ENCODE results near the gene ARPP19. TPM values are rescaled to one million over a fixed set of nuclear protein-coding genes. Genes with fewer than 3 reads are reported as not detected.
A peak's percentile ranks its signal among the peaks of the same experiment; 100 is the strongest.

ARPP19 gene
- 71.7 TPM for total RNA-seq

- H3K27me3 ChIP-seq = no peaks in the 10 kb centered on the region
- no peaks in the 10 kb centered on the region for H3K36me3 ChIP-seq
- intact Hi-C loops (cut with DNase I) = loop anchor here (1.0 to 10.0 kb wide), 5 partner anchors 40 to 392 kb away; partner anchors contain the start of genes ATOSA and MYO5A
- peak in 1 of 3 experiments; percentile 21 for TF ChIP-seq CTCF (IDR thresholded peaks at IDR 0.05)
- H3K9me3 ChIP-seq = no peaks in the 10 kb centered on the region
- peak within 1 kb of the TSS; percentile 93 to 96 for H3K27ac ChIP-seq
- peak; percentile 62 to 94 for DNase-seq (ENCODE audit: low spot score in 2 of 2)
- peaks cover 3 to 17% of the 10 kb centered on the region in 2 donors for H3K4me1 ChIP-seq
- H3K4me3 ChIP-seq = peak within 1 kb of the TSS; percentile 81 to 88
Observed at GRCh38 chr15:52568601-52569585, at the start of gene ARPP19. TSS of gene ARPP19 (minus strand) at chr15:52569030. CDS start at chr15:52568892, 138 bp downstream.

- H3K36me3 ChIP-seq = peaks cover 19 to 37% of the 10 kb centered on the region in 2 donors
- H3K4me3 ChIP-seq = no peak overlapping the region
- no peak overlapping the region for H3K27ac ChIP-seq
- intact Hi-C loops (cut with DNase I) = no loop called here
- no peaks in the 10 kb centered on the region for H3K9me3 ChIP-seq
- no peak for DNase-seq (ENCODE audit: low spot score in 2 of 2)
- TF ChIP-seq CTCF (IDR thresholded peaks at IDR 0.05) = no peak
- H3K4me1 ChIP-seq = no peaks in the 10 kb centered on the region
- H3K27me3 ChIP-seq = no peaks in the 10 kb centered on the region
Observed at GRCh38 chr15:52617026-52617425, 48.2 kb upstream of the ARPP19 start.

- Histone ChIP-seq H3K4me3 (no peak overlapping the region), H3K4me1 (no peaks in the 10 kb centered on the region), H3K9me3 (no peaks in the 10 kb centered on the region), H3K36me3 (peaks cover 25 to 49% of the 10 kb centered on the region in 2 donors), H3K27me3 (no peaks in the 10 kb centered on the region), H3K27ac (no peak overlapping the region)
- no peak for DNase-seq (ENCODE audit: low spot score in 2 of 2)
- no peak for TF ChIP-seq CTCF (IDR thresholded peaks at IDR 0.05)
- intact Hi-C loops (cut with DNase I) = no loop called here
Observed at GRCh38 chr15:52615302-52615701, 46.5 kb upstream of the ARPP19 start.

GRCh38 chr15:52609593-52609992 is 40.8 kb upstream of the ARPP19 start:
- no peaks in the 10 kb centered on the region for H3K4me1 ChIP-seq
- H3K4me3 ChIP-seq = no peak overlapping the region
- TF ChIP-seq CTCF (IDR thresholded peaks at IDR 0.05) = no peak
- H3K27me3 ChIP-seq = no peaks in the 10 kb centered on the region
- DNase-seq (ENCODE audit: low spot score in 2 of 2) = no peak
- H3K9me3 ChIP-seq = no peaks in the 10 kb centered on the region
- intact Hi-C loops (cut with DNase I) = no loop called here
- H3K36me3 ChIP-seq = peaks cover 44 to 74% of the 10 kb centered on the region in 2 donors
- no peak overlapping the region for H3K27ac ChIP-seq

GRCh38 chr15:52584414-52584813 is 15.6 kb upstream of the ARPP19 start:
- H3K27me3 ChIP-seq = no peaks in the 10 kb centered on the region
- no peak for DNase-seq (ENCODE audit: low spot score in 2 of 2)
- no peak overlapping the region for H3K4me3 ChIP-seq
- peaks cover 6 to 25% of the 10 kb centered on the region in 2 donors for H3K36me3 ChIP-seq
- H3K27ac ChIP-seq = no peak overlapping the region
- no peaks in the 10 kb centered on the region for H3K9me3 ChIP-seq
- TF ChIP-seq CTCF (IDR thresholded peaks at IDR 0.05) = no peak
- no peaks in the 10 kb centered on the region for H3K4me1 ChIP-seq
- intact Hi-C loops (cut with DNase I) = no loop called here
